NCI-H510A treated with DMSO at 0.1 percent for 48 hours (cell line): ENCODE measurements around the gene AP1M1.

ENCODE experiments used
- DNase-seq: peaks from one replicate; lab custom pipeline; 2025; lab: John Stamatoyannopoulos, UW

AP1M1 gene

GRCh38 chr19:16208064-16208759 lies 10.5 kb downstream of the AP1M1 start:
- DNase-seq: no peak

- DNase-seq: no peak
Measured at GRCh38 chr19:16208847-16209665, 11.3 kb downstream of the AP1M1 start.

- no peak for DNase-seq
Measured at GRCh38 chr19:16210168-16210567, 12.5 kb downstream of the AP1M1 start.

- DNase-seq: no peak
Measured at GRCh38 chr19:16213076-16213475, 15.4 kb downstream of the AP1M1 start.

- DNase-seq: peak; percentile 82
Measured at GRCh38 chr19:16216744-16217670, 19.3 kb downstream of the AP1M1 start.

- no peak for DNase-seq
Measured at GRCh38 chr19:16217716-16218451, 20.2 kb downstream of the AP1M1 start.

- DNase-seq: no peak
Measured at GRCh38 chr19:16218851-16219250, 21.1 kb downstream of the AP1M1 start.

GRCh38 chr19:16222806-16223205 lies 25.1 kb downstream of the AP1M1 start:
- no peak for DNase-seq

GRCh38 chr19:16223746-16224145 lies 26.0 kb downstream of the AP1M1 start:
- DNase-seq: no peak

- DNase-seq: no peak
Measured at GRCh38 chr19:16224293-16225045, 26.8 kb downstream of the AP1M1 start.

GRCh38 chr19:16225279-16226183 lies 27.8 kb downstream of the AP1M1 start:
- DNase-seq: no peak

- no peak for DNase-seq
Measured at GRCh38 chr19:16226184-16226591, 28.5 kb downstream of the AP1M1 start.

- DNase-seq: no peak
Measured at GRCh38 chr19:16226878-16227836, 29.4 kb downstream of the AP1M1 start.

- DNase-seq: no peak
Measured at GRCh38 chr19:16227837-16228636, 30.3 kb downstream of the AP1M1 start.

GRCh38 chr19:16228637-16229321 lies 31.1 kb downstream of the AP1M1 start:
- no peak for DNase-seq

GRCh38 chr19:16229322-16229641 lies 31.6 kb downstream of the AP1M1 start:
- no peak for DNase-seq

- no peak for DNase-seq
Measured at GRCh38 chr19:16232127-16232526, 34.4 kb downstream of the AP1M1 start.
